G401.6 (cell line): ENCODE results near the gene SLC52A1.
"Not testable (repeated sequence)": the region's sequence is repeated elsewhere in the genome, so short reads cannot be mapped to it uniquely, and the experiment has no call there.

Experiments used
- FAIRE-seq: peaks from 2 replicates; lab custom pipeline; 2012; peaks lifted over from hg19 to GRCh38; lab: Jason Lieb, UNC

The SLC52A1 gene

GRCh38 chr17:5035315-5035714, at the start of gene SLC52A1:
TSS of gene SLC52A1 (minus strand) at chr17:5035426. CDS start at chr17:5034606, 820 bp downstream.
- no peak for FAIRE-seq

GRCh38 chr17:5080591-5080990, 45.4 kb upstream of the SLC52A1 start:
- FAIRE-seq = no peak

DNA sequence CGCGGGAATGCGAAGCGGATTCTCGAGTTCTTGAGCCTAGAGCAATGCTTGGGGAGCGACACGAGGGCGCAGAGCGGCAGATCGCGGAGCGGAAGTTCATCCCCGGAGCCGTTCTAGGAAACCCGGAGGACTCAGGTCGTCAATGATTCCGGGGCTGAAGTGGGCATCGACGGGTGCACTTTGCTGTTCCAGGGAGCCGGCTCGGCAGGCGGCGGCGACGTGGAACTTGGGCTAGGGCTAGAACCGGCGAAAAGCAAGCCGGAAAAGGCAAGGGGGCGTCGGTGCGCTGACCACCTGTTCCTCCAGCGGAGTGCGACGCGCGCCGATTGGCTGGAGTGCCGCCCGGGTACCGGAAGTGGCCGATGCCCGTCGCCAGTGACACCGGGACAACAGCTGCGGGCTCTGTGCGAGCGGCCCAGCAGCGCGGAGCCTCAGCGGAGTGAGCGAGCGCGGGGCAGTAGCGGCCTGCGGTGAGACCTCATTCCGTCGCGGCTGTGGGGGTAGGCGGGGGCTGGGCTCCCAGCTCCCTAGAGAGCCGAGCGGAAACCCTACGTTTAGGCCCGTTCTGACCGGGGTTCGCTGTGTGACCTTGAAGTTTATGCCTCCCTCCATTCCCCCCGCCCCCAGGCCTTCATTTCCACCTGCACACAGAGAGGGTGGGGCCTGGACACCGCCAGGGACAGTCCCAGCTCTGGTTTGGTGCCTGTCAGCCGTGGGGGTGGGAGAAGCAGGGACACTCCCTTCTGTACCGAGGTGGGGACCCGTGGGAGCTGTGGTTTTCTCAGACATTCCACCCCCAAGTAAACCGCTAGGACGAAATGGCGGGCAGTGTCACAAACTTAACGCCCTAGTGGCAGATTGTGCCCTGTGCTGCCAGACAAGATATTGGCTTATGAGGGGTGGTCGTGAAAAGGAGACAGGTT, 43.1 kb upstream of the SLC52A1 start, which contains the start of gene ZFP3:
ZFP3 (plus strand) TSS at position 362 of the 923 bp plus-strand sequence. CDS start 13,038 bp downstream, outside the sequence.
- no peak for FAIRE-seq

GRCh38 chr17:5077781-5078105, 42.5 kb upstream of the SLC52A1 start:
- no peak for FAIRE-seq

- FAIRE-seq = not testable (repeated sequence)
Measured at GRCh38 chr17:5077275-5077674, 42.0 kb upstream of the SLC52A1 start.

DNA sequence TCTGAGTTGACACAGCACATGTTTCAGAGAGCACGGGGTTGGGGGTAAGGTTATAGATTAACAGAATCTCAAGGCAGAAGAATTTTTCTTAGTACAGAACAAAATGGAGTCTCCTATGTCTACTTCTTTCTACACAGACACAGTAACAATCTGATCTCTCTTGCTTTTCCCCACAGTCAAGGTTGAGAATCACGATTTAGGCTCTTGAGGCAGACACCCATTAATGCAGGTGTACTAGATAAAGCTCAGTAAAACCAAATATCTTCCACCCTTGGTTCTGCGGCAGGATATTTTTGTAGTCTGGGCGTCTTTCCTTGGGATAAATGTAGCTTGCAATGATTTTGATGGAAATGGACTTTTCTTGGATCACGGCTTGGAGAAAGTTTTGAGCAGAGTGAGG, 40.2 kb upstream of the SLC52A1 start:
- FAIRE-seq = not testable (repeated sequence)

DNA sequence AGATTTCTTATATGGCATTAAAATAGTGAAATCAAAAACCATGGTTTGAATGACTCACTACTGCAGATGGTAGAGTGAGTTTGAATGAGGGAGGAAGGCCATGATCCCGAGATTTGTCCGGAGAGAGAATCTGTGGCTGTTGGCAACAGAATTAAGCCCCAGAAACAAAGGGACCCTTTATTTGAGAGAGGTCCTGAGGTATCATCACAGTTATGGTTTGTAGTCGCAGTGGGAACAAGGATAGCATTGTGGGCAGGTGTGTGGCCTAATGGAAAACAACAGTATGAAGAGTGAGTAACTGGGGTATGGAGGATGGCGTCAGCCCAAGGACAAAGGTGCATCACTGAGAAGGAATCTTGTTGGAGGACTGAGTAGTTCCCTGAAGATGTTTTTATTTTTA, 34.5 kb upstream of the SLC52A1 start:
- no peak for FAIRE-seq

DNA sequence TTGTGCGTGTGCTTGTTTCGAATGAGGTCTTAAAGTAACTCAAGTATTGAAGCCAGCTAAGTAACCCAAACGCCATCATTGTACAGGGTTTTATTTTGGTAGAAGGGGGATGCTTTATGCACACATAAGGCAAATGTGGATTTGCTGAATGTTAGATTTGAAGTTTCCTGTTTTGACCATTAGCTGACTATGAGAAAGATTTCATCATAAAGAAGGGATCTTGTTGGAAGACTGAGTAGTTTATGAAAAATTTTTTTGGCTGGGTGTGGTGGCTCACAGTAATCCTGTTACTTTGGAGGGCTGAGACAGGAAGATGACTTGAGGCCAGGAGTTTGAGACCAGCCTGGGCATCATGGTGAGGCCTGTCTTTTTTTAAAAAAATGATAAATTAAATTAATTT, 33.0 kb upstream of the SLC52A1 start:
- FAIRE-seq = no peak

DNA sequence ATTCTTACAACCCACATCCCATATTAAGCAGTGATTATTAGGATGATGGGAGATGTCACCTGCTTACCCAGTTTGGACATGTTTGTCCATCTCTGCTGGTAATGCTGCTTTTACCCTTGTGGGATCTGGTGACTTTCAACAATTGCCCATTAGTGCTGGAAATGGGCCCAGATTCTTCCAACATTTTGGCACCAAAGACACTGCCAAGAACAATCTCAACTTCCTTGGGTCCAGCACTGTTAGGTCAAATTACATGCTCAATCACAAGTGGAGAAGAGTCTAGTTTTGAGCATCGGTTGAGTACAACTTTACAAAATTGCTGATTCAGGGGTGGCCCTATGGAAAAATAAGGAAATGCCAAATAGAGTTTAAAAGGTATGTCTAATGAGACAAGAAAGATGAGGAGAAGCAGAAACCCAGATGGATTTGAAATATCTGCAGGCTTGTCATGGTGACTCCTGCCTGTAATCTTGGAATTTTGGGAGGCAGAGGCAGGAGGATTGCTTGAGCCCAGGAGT, 30.1 kb upstream of the SLC52A1 start:
- no peak for FAIRE-seq

- no peak for FAIRE-seq
Measured at GRCh38 chr17:5055543-5055942, 20.3 kb upstream of the SLC52A1 start.

- no peak for FAIRE-seq
Measured at GRCh38 chr17:5050278-5050677, 15.1 kb upstream of the SLC52A1 start.

DNA sequence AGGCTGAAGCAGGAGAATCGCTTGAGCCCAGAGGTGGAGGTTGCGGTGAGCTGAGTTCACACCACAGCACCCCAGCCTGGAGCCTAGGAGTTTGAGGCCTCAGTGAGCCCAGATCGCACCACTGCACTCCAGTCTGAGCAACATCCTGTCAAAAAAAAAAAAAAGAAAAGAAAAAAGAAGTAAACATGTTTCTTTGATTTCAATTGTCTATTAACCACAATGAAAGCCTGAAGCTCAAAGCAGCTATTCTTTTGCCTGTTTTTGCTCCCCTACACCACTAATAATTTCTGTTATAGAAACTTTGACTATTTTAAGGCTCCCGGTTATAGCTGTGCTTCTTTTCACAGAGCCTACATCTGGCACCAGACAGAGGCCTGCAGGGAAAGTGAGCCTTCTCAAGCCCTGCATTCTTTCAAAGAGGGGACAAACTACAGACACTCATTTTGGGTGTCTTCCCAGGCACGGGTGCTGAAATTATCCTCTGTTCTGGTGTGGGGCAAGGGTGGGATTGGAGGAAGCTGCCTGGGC, 14.2 kb upstream of the SLC52A1 start:
- FAIRE-seq = no peak

DNA sequence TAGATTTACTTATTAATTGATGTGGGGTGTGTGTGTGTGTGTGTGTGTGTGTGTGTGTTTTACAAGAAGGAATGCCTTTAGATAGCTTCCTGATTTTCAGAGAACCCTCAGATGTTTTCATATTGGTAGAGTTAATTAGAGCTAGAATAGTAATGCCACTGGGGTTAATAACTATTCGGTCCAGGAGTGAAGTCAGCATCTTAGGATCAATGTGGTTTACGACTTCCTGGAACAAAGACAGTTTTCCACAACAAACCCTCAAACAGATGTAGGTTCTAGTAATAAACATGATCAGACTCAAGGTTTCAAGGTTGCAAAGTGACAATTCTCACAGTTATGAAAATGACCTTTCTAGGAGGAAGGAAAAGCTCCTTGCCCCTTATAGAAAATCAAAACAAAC, 12.2 kb upstream of the SLC52A1 start:
- no peak for FAIRE-seq

GRCh38 chr17:5045496-5045895, 10.3 kb upstream of the SLC52A1 start:
- no peak for FAIRE-seq

DNA sequence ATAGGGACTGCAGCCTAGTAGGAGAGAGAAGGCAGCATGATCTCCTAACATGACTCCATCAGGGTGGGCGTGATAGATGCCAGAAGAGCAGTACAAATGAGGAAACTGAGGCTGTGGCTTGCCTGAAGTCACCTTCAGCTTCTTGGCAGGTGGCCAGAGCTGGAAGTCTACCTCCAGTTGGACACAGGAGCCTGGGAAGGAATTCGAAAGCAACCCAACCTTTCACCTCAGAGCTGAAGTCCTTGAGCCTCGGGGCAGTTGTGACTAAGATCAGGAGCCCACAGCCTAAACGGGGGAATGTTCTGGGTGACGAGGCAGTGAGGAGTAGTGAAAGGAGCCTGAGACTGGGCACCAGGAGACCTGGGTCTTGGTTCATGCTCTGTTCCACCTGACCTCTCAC, 9.4 kb upstream of the SLC52A1 start:
- no peak for FAIRE-seq

GRCh38 chr17:5043524-5043923, 8.3 kb upstream of the SLC52A1 start:
- no peak for FAIRE-seq

DNA sequence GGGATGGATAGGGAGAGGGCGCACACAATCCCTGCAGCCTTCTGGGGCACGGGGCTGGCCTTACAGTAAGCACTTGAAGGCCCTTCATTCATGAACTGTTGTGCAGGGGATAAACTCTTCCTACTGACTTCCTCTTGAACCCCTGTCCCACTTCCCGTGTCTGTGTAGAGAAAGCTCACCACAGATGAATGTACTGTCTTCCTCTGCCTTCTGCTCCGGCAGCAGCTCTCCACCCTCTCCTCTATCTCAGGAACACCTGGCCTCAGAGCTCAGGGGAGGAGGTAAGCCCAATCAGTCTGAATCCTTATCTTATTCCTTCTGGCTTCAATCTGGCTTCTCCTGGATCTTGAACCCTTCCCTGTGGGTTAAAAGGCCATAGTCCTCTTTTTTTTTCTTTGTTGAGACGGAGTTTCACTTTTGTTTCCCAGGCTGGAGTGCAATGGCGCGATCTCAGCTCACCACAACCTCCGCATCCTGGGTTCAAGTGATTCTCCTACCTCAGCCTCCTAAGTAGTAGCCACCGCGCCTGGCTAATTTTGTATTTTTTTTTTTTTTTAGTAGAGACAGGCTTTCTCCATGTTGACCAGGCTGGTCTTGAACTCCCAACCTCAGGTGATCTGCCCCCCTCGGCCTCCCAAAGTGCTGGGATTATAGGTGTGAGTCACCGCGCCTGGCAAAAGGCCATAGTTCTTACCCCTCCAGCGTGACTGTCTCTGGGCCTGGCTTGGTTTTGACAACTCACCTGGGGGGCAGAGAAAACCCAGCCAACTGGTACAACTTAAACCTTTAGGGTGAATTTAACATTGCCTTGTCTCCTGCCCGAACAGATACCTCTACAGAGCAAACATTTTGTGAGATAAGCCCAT, 7.2 kb upstream of the SLC52A1 start:
- no peak for FAIRE-seq

- no peak for FAIRE-seq
Measured at GRCh38 chr17:5034651-5035050, 575 bp downstream of the SLC52A1 start.

GRCh38 chr17:5034063-5034462, 1.2 kb downstream of the SLC52A1 start:
- FAIRE-seq = no peak

GRCh38 chr17:5033352-5034015, 1.7 kb downstream of the SLC52A1 start:
- no peak for FAIRE-seq

GRCh38 chr17:5032865-5033264, 2.4 kb downstream of the SLC52A1 start:
- no peak for FAIRE-seq
